B cell (primary cell): ENCODE results near the gene LDB3. TPM values are rescaled to one million over a fixed set of nuclear protein-coding genes. Genes with fewer than 3 reads are reported as not detected.

Experiments used
- ATAC-seq: fragments of 200-7000 bp; cut with Tn5 transposase; one replicate; pipeline ENCODE4 v1.10.0; 2021; ENCODE audit warnings: low read depth, mild to moderate bottlenecking, moderate number of reproducible peaks, moderate library complexity
- CTCF ChIA-PET: fragments of 350-600 bp; sonication (Branson Sonifier 250); formaldehyde crosslinking; loops from one replicate; lab custom pipeline; 2021; ENCODE audit warnings: antibody characterized with exemption, inconsistent platforms; lab: Charles Lee
- POLR2A ChIA-PET: fragments of 350-600 bp; sonication (Branson Sonifier 250); formaldehyde crosslinking; loops from one replicate; lab custom pipeline; 2021; ENCODE audit warnings: antibody characterized with exemption; lab: Charles Lee
- DNase-seq: peaks from one replicate; pipeline ENCODE4 v3.0.0; 2013
- H2AFZ ChIP-seq: 2 replicates; pipeline ENCODE4 v1.6.1; 2012; ENCODE audit warnings: mild to moderate bottlenecking, low read depth, low read length; ENCODE audit not compliant: insufficient read depth, poor library complexity, severe bottlenecking
- H3K27ac ChIP-seq, 2 donors: 1 replicate in 1 of 2; 2 replicates in 1 of 2; pipeline ENCODE4 v1.5.1; 2012 to 2013; ENCODE audit warnings: low read length in 2 of 2, mild to moderate bottlenecking in 2 of 2, moderate library complexity in 1 of 2
- H3K27me3 ChIP-seq, 4 experiments: fragments of 200-600 bp in 1 of 4; sonication (generic) in 1 of 4; replicated peaks in 1 of 4; 1 replicate in 2 of 4; 2 replicates in 2 of 4; pipeline versions ENCODE4 v1.6.1 to v1.7.0; 2013 to 2016; ENCODE audit warnings: low read length in 3 of 4, mild to moderate bottlenecking in 2 of 4, mixed read lengths in 1 of 4, moderate library complexity in 1 of 4; ENCODE audit not compliant: insufficient read depth in 4 of 4, control insufficient read depth in 3 of 4; ENCODE audit errors: control extremely low read depth in 1 of 4
- H3K36me3 ChIP-seq, 2 experiments: replicated peaks in 1 of 2; 1 replicate in 1 of 2; 2 replicates in 1 of 2; pipeline versions ENCODE4 v1.6.1 to v1.7.1; 2013; ENCODE audit warnings: low read length in 1 of 2; ENCODE audit not compliant: insufficient read depth in 2 of 2, control insufficient read depth in 1 of 2; ENCODE audit errors: control extremely low read depth in 1 of 2, extremely low read depth in 1 of 2
- H3K4me1 ChIP-seq, 2 donors: fragments of 200-600 bp in 1 of 2; sonication (generic) in 1 of 2; 1 replicate in 1 of 2; 2 replicates in 1 of 2; pipeline versions ENCODE4 v1.5.1 to v1.6.1; 2013 to 2017; ENCODE audit warnings: low read length in 2 of 2; ENCODE audit not compliant: control insufficient read depth in 2 of 2, insufficient read depth in 2 of 2
- H3K4me2 ChIP-seq: replicated peaks from 2 replicates; pipeline ENCODE3; 2012; ENCODE audit warnings: mild to moderate bottlenecking, low read depth, low read length; ENCODE audit not compliant: poor library complexity, severe bottlenecking
- H3K4me3 ChIP-seq, 5 experiments: fragments of 200-600 bp in 1 of 5; sonication (generic) in 1 of 5; 1 replicate in 3 of 5; 2 replicates in 2 of 5; pipeline versions ENCODE4 v1.5.1 to v1.7.0; 2011 to 2016; ENCODE audit warnings: low read length in 4 of 5, mild to moderate bottlenecking in 4 of 5, low read depth in 2 of 5, control low read depth in 1 of 5, moderate library complexity in 1 of 5; ENCODE audit not compliant: insufficient read depth in 1 of 5; ENCODE audit errors: control extremely low read depth in 1 of 5, extremely low read depth in 1 of 5
- H3K79me2 ChIP-seq: fragments of 200-600 bp; sonication (generic); one replicate; pipeline ENCODE4 v1.6.0; 2016; ENCODE audit warnings: low read length; ENCODE audit not compliant: control insufficient read depth, insufficient read depth
- H3K9ac ChIP-seq: fragments of 200-600 bp; sonication (generic); 2 replicates; pipeline ENCODE4 v1.6.1; 2017; ENCODE audit warnings: mild to moderate bottlenecking, low read length, moderate library complexity
- H3K9me3 ChIP-seq, 3 donors: one replicate each; pipeline versions ENCODE4 v1.6.1 to v1.7.1; 2013; ENCODE audit warnings: low read length in 2 of 3; ENCODE audit not compliant: control insufficient read depth in 2 of 3, insufficient read depth in 1 of 3; ENCODE audit errors: control extremely low read depth in 1 of 3
- H4K20me1 ChIP-seq: 2 replicates; pipeline ENCODE4 v1.6.0; 2012; ENCODE audit warnings: mild to moderate bottlenecking, low read length; ENCODE audit not compliant: insufficient read depth, control insufficient read depth, poor library complexity, severe bottlenecking
- H3K27ac Mint-ChIP-seq: one replicate; pipeline ENCODE4 v1.8.0; 2021; ENCODE audit warnings: mixed read lengths
- H3K27me3 Mint-ChIP-seq: one replicate; pipeline ENCODE4 v1.8.0; 2021; ENCODE audit warnings: mixed read lengths
- H3K4me1 Mint-ChIP-seq: one replicate; pipeline ENCODE4 v1.8.0; 2021; ENCODE audit warnings: mixed read lengths
- H3K4me3 Mint-ChIP-seq: one replicate; pipeline ENCODE4 v1.8.0; 2021; ENCODE audit warnings: mixed read lengths
- H3K9me3 Mint-ChIP-seq: one replicate; pipeline ENCODE4 v1.8.0; 2022; ENCODE audit warnings: mixed read lengths; ENCODE audit not compliant: insufficient read depth
- CTCF ChIP-seq: fragments of 200-600 bp; IDR thresholded peaks from one replicate; pipeline ENCODE4 v1.8.0; 2022; ENCODE audit warnings: antibody characterized with exemption, mild to moderate bottlenecking
- EZH2 ChIP-seq: IDR thresholded peaks from 2 replicates; pipeline ENCODE4 v1.6.1; 2012; ENCODE audit warnings: borderline replicate concordance, low read depth, mild to moderate bottlenecking, moderate library complexity, low read length; ENCODE audit not compliant: insufficient read depth, poor library complexity, severe bottlenecking
- WGBS: methylation state at CpG from one replicate; pipeline ENCODE4 v1.1.5; 2013; ENCODE audit warnings: missing lambda C conversion rate; ENCODE audit not compliant: insufficient coverage; 5-methylcytosine and 5-hydroxymethylcytosine counted together
- intact Hi-C: fragments of 100-400 bp; cut with micrococcal nuclease; formaldehyde crosslinking; loops from one replicate; pipeline ENCODE4 v1.10.0; 2022
- polyA plus RNA-seq: library from polyadenylated mRNA; depleted of rRNA; stranded (reverse); fragments of >200 nt; gene quantifications from 2 replicates; pipeline ENCODE4 v1.2.3, GENCODE V29; 2012
- total RNA-seq, 2 donors: library from RNA; stranded (reverse); fragments of 120-200 nt in 1 of 2; gene quantifications; 1 replicate in 1 of 2; 2 replicates in 1 of 2; pipeline versions ENCODE4 v1.2.3 to v1.2.4, GENCODE V29; 2013 to 2022

The LDB3 gene
- total and polyA plus RNA-seq, 2 donors (not counting 1 experiment from before 2014, with no cell fraction given): 0.01 to 0.07 TPM

GRCh38 chr10:86628311-86628710 is 40.0 kb upstream of the LDB3 start:
- no peak for DNase-seq
- H3K27me3 Mint-ChIP-seq: peaks cover 35% of the 10 kb centered on the region
- Histone ChIP-seq H3K4me1 (peaks cover 0 to 4% of the 10 kb centered on the region in 2 donors), H3K4me3 (no peak overlapping the region), H3K27ac (no peak overlapping the region), H3K27me3 (peaks cover 0 to 27% (median 7%) of the 10 kb centered on the region in 4 experiments), H2AFZ (no peak overlapping the region), H3K36me3 (no peaks in the 10 kb centered on the region), H3K4me2 (no peak overlapping the region), H3K9me3 (no peaks in the 10 kb centered on the region), H4K20me1 (no peaks in the 10 kb centered on the region), H3K79me2 (no peaks in the 10 kb centered on the region), H3K9ac (no peak overlapping the region)
- no peak for TF ChIP-seq CTCF
- no peak for TF ChIP-seq EZH2
- intact Hi-C loops: no loop called here
- ATAC-seq: no peak
- H3K9me3 Mint-ChIP-seq: no peaks in the 10 kb centered on the region
- CTCF ChIA-PET: no interaction called here
- WGBS: no CpG with 5 or more reads among the region's 2 CpGs
- no peak overlapping the region for H3K4me3 Mint-ChIP-seq
- no peak overlapping the region for H3K27ac Mint-ChIP-seq
- no peaks in the 10 kb centered on the region for H3K4me1 Mint-ChIP-seq
- POLR2A ChIA-PET: no interaction called here

- no peak for DNase-seq
- Histone ChIP-seq H3K9me3 (no peaks in the 10 kb centered on the region), H3K79me2 (no peaks in the 10 kb centered on the region), H3K36me3 (no peaks in the 10 kb centered on the region), H4K20me1 (no peaks in the 10 kb centered on the region), H3K27me3 (peaks cover 0 to 35% (median 10%) of the 10 kb centered on the region in 4 experiments), H3K4me1 (peaks cover 0 to 4% of the 10 kb centered on the region in 2 donors), H2AFZ (no peak overlapping the region), H3K9ac (no peak overlapping the region), H3K4me2 (no peak overlapping the region), H3K27ac (no peak overlapping the region), H3K4me3 (no peak overlapping the region)
- Mint-ChIP-seq H3K27me3 (peaks cover 50% of the 10 kb centered on the region), H3K9me3 (no peaks in the 10 kb centered on the region), H3K4me3 (no peak overlapping the region), H3K27ac (no peak overlapping the region), H3K4me1 (no peaks in the 10 kb centered on the region)
- intact Hi-C loops: no loop called here
- WGBS: no CpG with 5 or more reads among the region's 2 CpGs
- CTCF ChIA-PET: no interaction called here
- POLR2A ChIA-PET: no interaction called here
- no peak for TF ChIP-seq EZH2
- no peak for TF ChIP-seq CTCF
- no peak for ATAC-seq
Observed at GRCh38 chr10:86630079-86630478, 38.2 kb upstream of the LDB3 start.
